Lung microvascular endothelial cell (primary cell): ENCODE measurements around the gene CDH18. TPM values are rescaled to one million over a fixed set of nuclear protein-coding genes. Genes with fewer than 3 reads are reported as not detected.

Experiments
- DNase-seq, 2 donors: peaks; one replicate each; pipeline versions ENCODE4 v3.0.0 to v3.0.0-alpha.2; 2010; ENCODE audit warnings: low read depth in 2 of 2
- total RNA-seq: library from RNA; depleted of rRNA; stranded (reverse); fragments of >200 nt; gene quantifications from 2 replicates; pipeline ENCODE4 v1.2.1, GENCODE V29; 2014

The CDH18 gene
- total RNA-seq, 1 donor from 2014 or later = not detected

DNA sequence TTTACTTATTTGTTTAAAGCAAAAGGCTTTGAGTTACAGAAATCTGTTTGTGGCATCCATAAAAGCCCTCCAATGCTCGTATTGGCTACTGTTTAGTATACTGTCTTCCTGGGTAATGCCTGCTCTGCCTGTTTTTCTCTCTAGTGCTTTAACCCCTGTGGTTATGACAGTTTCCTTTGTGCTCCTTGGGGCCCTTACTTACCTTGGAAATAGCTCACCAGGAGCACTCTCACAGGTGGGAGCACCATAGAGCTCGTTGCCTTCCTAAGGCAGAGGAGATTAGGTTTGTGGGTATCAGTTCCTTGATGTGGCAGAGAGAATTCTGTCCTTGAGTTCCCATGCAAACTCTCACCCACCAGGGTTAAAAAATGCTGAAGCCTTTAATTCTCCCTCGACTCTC lies 242.8 kb downstream of the CDH18 start:
- no peak for DNase-seq

- DNase-seq = no peak
Observed at GRCh38 chr5:19739671-19740070, 248.3 kb downstream of the CDH18 start.

- DNase-seq = no peak
Observed at GRCh38 chr5:19734776-19735175, 253.2 kb downstream of the CDH18 start.

DNA sequence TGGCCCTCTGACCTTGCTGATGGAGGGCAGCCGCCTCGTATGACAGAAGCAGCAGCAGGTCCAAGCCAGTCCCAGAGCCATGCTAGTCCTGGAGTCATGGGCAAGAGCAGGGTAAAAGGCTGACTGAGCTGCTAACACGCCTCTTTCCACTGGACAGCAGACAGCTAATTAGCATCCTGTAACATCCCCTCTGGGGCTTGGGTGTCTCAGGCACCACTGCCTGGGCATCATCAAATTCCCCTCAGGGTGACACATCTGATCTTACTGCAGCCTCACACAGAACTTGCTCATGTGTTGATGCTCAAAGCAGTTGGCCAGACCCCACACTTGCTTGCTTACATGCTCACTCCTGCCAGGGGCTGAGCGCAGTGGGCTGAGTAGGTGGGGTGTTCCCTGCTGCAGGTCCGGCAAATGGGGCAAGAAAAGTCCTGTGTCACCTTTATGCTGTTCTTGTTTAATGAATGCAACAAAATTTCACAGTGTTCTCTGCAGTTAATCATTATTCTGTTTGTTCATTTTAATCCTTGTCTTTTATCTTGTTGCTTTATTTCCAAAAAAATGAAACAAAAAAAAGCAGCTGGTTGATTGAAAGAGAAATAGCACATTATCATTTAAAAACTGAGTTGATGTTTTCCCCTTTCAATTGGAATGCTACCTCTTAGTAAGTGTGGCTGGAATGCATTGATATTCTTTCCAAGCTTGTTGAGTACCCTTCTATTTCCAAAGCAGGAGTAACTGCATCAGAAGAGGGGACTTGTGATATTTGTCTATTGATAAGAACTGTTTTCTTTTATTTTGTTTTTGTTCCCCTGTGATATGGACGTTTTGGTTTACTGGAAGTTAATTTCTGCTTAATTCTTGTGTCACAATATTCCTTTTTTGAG lies 254.1 kb downstream of the CDH18 start:
- no peak for DNase-seq

GRCh38 chr5:19728571-19728970 lies 259.4 kb downstream of the CDH18 start:
- DNase-seq = no peak

DNA sequence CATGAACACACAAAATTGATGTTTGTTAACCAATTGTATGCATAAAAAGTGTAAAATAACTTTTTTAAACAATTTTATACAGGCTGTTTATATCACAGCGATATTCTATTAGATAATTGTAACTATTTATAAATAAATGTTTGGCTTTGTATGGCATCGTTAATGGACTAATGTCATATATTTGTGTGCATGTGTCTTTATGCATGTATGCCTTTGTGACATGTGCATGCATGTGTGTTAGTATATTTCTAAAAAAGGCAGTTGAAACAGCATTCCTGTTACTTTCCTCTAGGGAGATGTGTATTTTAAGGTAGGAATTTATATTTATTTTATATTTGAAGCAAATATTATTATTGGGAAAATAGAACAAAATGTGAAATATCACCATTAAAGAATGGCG lies 268.9 kb downstream of the CDH18 start:
- no peak for DNase-seq

DNA sequence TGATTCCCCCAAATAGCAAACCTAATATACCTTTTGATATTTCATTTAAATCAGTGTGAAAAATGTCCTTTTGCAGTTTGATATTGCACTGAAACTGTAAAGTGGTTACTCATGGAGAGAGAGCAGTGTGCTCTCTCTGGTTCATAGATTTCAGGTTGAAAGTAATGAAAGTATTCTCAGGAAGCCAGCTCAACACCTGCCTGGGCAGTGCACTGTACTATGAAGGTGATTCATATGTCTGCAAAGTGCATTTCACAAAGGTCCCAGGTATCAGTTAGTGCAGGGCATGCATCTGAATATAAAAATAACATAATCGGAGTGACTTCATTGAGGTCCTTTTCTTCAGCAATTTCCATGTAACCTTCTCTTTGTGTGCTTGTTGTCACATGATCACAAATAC lies 274.3 kb downstream of the CDH18 start:
- no peak for DNase-seq

DNA sequence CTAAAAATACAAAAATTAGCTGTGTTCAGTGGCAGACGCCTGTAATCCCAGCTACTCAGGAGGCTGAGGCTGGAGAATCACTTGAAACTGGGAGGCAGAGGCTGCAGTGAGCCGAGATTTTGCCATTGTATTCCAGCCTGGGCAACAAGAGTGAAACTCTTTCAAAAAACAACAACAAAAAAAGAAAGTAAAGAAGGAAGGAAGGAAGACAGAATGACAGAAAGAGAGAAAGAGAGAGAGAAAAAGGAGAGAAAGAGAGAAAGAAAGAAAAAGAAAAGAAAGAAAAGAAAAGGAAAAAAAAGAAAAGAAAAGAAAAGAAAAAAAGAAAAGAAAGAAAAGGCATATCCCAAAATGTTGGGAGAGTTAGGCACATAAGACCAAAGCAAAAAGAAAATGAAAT lies 278.6 kb downstream of the CDH18 start:
- DNase-seq = no peak

GRCh38 chr5:19706776-19707175 lies 281.2 kb downstream of the CDH18 start:
- DNase-seq = no peak

DNA sequence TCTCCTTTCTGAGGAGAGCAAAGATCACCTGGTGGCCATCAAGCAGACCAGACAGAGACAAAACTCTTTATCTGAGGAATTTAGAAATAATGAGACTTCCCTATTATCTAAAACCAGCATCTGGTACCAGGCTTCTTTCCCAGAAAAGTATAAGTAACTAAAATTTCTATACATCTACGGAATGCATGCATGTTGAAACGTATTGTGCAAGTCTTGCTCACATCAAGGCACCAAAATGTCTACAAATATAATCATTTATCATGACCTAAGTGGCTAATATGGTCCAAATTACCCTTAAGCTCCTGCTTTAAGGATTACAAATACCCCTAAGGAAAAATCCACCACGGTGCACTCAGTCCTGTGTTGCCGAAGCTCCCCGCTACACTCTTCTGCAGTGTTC lies 286.3 kb downstream of the CDH18 start:
- no peak for DNase-seq

- no peak for DNase-seq
Observed at GRCh38 chr5:19694949-19695611, 292.9 kb downstream of the CDH18 start.

DNA sequence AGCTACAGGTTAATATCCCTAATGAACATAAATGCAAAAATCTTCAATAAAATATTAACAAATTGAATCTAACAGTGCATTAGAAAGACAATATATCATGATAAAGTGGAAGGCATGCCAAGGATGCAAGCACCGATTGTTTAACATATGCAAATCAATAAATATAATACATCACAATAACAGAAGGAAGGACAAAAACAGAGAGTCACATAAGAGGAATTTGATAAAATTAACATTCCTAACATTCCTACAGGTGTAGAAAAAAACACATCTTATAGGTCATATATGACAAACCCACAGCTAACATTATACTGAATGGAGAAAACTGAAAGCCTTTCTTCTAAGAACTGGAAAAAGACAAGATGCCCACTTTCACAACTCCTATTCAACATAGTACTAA lies 297.0 kb downstream of the CDH18 start:
- no peak for DNase-seq

- DNase-seq = no peak
Observed at GRCh38 chr5:19685473-19685872, 302.5 kb downstream of the CDH18 start.

- no peak for DNase-seq
Observed at GRCh38 chr5:19676895-19677294, 311.1 kb downstream of the CDH18 start.

GRCh38 chr5:19660679-19661078 lies 327.3 kb downstream of the CDH18 start:
- DNase-seq = no peak

DNA sequence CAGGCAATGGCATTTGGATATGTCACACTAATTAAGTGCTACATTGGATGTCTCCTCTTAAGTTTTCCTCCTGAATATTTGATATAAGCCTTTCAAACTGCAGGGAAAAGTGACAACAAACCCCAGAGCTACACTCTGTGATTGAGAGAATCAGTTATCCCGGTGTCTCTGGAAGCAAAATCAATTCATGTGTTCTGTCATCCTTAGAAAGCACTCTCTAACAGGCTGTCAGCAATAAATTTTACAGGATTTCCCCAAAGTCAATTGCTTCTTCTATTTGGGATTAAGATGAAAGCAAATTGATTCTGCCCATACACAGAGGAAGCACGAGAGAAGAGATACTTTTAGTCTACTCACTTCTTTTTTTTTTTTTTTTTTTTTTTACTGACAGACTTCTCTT lies 332.4 kb downstream of the CDH18 start:
- no peak for DNase-seq

DNA sequence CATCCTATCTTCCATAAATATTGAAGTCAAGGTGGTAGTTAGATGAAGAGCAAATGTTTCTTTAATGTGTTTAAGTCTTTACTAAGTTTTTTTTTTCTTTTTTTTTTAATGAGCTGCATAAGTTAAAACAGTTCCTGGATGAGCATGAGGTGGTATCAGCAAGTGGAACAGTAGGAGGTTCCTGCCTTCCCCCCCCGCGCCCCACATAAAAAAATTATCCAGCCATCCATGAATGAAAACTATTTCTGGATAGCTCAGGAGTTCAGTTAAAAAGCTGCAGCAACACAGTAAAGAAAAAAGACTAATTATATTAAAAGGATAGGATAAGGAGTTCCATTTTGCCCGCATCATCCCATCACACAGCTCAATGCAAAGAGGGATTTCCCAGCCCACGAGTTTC lies 349.5 kb downstream of the CDH18 start:
- DNase-seq = no peak

GRCh38 chr5:19630876-19631275 lies 357.1 kb downstream of the CDH18 start:
- DNase-seq = no peak

DNA sequence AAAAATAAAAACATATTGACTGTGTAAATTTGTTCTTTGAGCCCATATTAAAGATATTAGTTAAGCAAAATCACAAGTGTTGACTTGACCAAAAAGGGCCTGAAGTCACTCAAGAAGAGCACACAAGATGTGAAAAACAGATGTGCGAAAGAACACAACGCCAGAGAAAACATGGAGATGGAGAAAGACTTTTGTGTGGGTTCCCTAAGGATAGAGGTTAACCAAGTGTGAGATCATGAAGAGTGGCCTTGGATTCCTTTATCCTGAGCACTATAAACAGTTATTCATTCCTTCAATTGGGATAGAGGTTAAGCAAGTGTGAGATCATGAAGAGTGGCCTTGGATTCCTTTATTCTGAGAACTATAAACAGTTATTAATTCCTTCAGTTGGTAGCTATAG lies 361.8 kb downstream of the CDH18 start:
- no peak for DNase-seq

GRCh38 chr5:19625562-19625961 lies 362.4 kb downstream of the CDH18 start:
- no peak for DNase-seq

GRCh38 chr5:19619571-19619970 lies 368.4 kb downstream of the CDH18 start:
- DNase-seq = no peak

DNA sequence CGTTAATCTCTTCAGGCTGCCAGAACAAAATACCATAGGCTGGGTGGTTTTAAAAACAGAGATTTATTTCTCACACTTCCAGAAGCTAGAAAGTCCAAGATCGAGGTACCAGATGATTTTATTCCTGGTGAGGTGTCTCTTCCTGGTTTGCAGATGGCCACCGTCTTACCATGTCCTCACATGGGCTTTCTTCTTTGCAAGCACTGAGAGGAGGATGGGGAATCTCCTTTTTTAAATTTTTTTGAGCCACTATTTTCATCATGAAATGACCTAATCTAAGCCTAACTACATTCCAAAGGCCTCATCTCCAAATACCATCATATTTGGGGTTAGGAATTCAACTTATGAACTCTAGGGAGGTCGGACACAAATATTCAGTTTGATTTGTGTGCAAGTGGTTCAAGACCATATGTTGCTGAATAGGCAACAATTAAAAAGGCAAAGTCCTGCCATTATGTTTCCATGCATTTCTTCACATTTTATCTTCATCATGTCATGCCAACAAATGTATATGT lies 371.2 kb downstream of the CDH18 start:
- DNase-seq = no peak

DNA sequence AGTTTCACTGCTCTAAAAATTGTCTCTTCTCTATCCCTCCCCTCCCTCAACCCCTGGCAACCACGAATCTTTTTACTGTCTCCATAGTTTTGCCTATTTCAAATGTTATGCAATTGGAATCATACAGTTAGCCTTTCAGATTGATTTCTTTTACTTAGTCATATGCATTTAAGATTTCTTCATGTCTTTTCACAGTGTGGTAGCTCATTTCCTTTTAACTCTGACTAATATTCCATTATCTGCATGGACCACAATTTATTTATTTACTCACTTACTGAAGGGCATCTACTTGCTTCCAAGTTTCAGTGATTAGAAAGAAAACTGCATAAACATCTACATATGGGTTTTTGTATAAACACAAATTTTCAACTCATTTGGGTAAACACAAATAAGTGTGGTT lies 372.3 kb downstream of the CDH18 start:
- no peak for DNase-seq
